NOMO-1 treated with dmso at 0.1 percent for 144 hours (cell line): ENCODE data around the gene VEGFD.
A peak's percentile ranks its signal among the peaks of the same experiment; 100 is the strongest.
"Not testable (repeated sequence)": the region's sequence is repeated elsewhere in the genome, so short reads cannot be mapped to it uniquely, and the experiment has no call there.

Experiments
- DNase-seq: peaks from one replicate; lab custom pipeline; 2025; ENCODE audit not compliant: unreplicated experiment; lab: John Stamatoyannopoulos, UW

VEGFD gene

GRCh38 chrX:15314472-15314871 lies 69.7 kb downstream of the VEGFD start:
- DNase-seq = no peak

GRCh38 chrX:15311119-15311518 lies 73.1 kb downstream of the VEGFD start:
- DNase-seq = no peak

- no peak for DNase-seq
Measured at GRCh38 chrX:15310117-15310516, 74.1 kb downstream of the VEGFD start.

GRCh38 chrX:15305899-15306298 lies 78.3 kb downstream of the VEGFD start:
- not testable (repeated sequence) for DNase-seq

- peak; percentile 80 for DNase-seq
Measured at GRCh38 chrX:15301924-15302323, 82.3 kb downstream of the VEGFD start.

- DNase-seq = peak; percentile 5
Measured at GRCh38 chrX:15299941-15300851, 84.0 kb downstream of the VEGFD start.

GRCh38 chrX:15298780-15299179 lies 85.4 kb downstream of the VEGFD start:
- no peak for DNase-seq

GRCh38 chrX:15298201-15298600 lies 86.0 kb downstream of the VEGFD start:
- no peak for DNase-seq
